ENCODE measurements around the gene CPT1C.

CPT1C gene

DNA sequence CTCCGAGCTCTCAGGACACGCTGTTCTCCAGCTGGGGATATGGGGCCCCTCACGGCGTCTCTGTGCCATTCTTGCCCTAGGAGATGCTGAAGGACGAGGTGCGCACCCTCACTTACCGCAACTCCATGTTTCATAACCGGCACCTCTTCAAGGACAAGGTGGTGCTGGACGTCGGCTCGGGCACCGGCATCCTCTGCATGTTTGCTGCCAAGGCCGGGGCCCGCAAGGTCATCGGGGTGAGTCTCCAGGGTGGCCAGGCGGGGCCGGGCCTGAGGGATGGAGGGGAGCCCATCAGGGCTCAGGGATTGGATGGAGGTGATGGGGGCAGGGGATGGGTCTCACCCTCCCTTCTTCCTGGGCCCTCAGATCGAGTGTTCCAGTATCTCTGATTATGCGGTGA, 9.1 kb upstream of the CPT1C start:
- no peak for DNase-seq (ENCODE audit: low read depth)

DNA sequence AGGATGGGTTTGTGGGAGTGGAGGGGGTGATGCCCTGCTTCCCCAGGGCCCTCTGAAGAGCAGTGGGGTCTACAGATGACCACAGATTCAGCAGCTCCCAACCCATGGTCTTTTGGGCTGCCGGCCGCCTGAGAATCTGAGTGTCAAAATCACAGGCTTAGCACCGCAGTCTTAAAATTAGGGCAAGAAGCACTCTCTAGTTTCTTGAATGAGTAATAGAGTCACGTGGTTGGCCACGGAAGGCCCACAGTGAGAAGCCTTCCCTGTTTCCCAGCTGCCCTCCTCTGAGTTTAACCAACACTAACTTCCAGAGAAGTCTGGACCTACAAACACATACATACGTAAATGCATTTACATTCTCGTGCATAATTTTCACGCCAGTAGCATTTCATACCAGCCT, 8.6 kb upstream of the CPT1C start:
- DNase-seq (ENCODE audit: low read depth): no peak

DNA sequence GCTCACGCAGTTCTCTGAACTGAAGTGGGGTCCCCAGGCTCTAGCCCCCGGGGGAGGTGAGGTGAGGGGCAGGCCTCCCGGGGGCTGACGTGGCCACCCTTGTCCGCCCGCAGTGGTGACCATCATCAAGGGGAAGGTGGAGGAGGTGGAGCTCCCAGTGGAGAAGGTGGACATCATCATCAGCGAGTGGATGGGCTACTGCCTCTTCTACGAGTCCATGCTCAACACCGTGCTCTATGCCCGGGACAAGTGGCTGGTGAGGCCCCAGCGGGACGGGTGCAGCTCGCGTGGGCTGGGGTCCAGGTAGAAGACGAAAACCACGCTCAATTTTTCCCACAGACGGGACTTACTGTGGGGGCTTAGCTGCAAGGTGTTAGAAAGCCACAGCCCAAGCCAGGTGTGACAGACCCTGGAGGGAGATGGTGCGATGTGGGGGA, 7.1 kb upstream of the CPT1C start:
- no peak for DNase-seq (ENCODE audit: low read depth)

DNA sequence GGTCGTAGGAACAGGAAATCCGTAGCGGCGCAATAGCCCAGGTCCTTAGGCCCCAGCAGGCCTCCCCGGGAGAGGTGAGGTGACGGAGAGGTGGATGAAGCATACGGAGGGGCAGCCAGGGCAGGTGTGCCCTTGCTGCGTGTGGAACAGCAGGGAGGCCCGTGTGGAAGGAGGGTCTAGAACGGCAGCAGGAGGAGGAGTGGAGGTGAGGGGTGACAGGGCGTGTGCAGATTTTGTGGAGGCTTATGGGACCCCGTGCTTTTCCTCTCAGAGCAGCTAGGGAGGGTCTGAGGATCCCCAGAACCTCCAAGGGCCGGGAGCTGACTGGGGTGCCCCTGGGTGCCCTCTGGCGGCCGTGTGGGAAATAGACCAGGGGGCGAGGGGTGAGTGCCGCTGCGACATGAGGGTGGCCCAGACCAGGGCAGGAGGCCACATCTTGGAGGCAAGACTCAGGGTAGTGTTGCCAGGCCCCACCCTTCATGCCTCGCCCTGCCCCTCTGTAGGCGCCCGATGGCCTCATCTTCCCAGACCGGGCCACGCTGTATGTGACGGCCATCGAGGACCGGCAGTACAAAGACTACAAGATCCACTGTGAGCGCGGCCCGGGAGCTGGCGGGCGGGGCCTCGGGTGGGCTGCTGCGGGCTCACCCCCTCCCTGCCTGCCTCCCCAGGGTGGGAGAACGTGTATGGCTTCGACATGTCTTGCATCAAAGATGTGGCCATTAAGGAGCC, 6.5 kb upstream of the CPT1C start:
- DNase-seq (ENCODE audit: low read depth): no peak

DNA sequence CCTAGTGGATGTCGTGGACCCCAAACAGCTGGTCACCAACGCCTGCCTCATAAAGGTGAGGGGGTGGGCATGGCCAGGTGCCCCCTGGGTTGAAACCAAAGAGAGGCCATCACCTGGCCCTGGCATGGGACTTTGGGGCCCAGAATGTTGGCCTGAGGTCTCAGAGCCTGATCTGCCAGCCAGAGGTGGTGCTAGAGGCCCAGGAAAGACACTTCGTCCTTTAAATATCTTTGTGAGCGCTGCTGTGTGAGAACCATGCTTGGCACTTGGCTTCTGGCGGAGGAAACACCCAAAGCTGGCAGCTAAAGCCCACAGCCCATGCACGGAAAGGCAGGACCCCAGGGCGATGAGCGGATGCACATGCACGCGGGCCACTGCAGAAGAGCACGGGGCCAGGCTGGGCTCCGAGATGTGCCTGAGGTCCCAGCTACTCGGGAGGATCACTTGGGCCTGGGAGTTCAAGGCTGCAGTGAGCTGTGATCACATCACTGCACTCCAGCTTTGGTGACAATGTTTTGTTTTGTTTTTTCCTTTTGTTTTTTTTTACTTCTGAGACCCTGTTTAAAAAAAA, 5.8 kb upstream of the CPT1C start:
- DNase-seq (ENCODE audit: low read depth): no peak

DNA sequence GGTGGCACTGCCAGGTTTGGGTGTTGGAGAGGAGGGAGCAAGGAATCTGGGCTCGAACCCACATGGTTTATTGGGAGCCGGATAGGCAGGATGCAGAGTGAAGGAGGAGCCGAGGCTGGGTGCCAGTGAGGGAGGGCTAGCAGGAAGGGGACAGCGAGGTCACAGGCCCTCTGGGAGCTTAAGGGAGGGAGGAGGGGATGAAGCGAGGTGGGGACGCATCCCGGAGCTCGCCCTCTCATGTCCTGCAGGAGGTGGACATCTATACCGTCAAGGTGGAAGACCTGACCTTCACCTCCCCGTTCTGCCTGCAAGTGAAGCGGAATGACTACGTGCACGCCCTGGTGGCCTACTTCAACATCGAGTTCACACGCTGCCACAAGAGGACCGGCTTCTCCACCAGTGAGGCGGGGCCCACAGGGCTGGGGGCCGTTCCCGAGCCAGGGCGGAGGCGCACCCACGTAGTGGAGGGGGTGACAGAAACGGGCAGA, 5.0 kb upstream of the CPT1C start:
- DNase-seq (ENCODE audit: low read depth): no peak

DNA sequence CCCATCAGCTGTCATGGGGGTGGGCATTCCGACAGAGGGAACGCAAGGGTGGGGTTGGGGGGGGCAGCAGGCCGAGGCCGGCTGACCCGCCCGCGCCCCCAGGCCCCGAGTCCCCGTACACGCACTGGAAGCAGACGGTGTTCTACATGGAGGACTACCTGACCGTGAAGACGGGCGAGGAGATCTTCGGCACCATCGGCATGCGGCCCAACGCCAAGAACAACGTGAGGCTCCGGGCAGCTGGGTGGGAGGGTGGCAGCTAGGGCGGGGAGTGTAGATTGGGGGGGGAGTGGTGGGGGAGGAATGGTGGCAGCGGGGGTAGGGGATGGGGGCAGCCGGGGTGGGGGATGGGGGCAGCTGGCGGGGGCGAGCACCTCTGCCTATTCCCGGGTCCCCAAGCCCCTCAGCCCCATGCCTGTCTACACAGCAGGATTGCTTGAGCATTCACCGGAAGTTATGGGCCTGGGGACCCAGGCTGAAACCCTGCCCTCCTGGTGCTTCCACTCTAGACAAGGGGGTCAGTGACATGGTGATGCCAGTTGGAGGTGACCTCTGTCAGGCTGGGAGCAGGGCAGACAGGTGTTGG, 4.3 kb upstream of the CPT1C start:
- no peak for DNase-seq (ENCODE audit: low read depth)

DNA sequence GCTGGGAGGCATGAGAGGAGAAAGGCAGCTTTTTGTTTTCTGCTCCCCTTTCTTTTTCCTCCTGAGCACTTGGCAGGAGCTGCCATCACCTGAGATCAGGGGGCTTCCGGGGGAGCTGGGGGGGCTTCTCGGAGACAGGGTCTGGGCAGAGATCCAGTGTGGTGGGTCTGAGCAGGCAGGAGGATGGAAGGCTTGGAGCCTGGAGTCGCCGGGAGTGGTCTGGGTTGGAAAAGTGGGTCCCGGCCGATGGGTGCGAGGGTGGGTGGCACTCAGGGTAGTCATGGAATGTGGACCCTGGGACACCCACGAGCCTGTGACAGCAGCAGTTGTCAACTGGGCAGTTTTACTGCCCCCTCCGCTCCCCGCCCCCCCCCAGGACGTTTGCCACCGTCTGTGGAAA, 3.8 kb upstream of the CPT1C start:
- DNase-seq (ENCODE audit: low read depth): no peak

DNA sequence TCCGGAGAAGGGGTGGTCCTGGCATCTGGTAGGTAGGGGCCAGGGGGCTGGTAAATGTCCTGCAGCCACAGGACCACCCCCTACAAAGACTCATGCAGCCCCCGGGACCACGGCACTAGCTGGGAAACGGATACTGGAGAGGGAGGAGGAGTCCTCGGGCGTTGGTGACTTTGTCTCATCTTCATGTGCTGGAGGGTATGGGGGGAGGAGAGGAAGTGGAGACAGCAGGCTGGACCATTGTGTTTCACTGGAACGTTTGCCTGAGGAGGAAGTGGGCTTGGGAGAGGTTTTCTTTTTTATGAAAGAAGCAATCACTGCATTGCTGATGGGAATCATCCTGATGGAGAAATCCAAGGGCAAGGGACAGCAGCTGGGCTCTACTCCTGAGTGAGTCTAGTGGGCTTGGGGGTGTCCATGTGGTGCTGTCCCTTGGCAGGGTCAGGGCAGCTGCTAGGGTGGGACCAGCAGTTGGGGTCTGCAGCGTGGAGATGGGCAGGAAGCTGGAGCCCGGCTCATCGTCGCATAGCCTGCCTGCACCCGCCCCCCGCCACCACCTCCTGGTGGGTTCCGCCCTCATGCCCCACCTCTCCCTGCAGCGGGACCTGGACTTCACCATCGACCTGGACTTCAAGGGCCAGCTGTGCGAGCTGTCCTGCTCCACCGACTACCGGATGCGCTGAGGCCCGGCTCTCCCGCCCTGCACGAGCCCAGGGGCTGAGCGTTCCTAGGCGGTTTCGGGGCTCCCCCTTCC, 3.2 kb upstream of the CPT1C start:
- no peak for DNase-seq (ENCODE audit: low read depth)

DNA sequence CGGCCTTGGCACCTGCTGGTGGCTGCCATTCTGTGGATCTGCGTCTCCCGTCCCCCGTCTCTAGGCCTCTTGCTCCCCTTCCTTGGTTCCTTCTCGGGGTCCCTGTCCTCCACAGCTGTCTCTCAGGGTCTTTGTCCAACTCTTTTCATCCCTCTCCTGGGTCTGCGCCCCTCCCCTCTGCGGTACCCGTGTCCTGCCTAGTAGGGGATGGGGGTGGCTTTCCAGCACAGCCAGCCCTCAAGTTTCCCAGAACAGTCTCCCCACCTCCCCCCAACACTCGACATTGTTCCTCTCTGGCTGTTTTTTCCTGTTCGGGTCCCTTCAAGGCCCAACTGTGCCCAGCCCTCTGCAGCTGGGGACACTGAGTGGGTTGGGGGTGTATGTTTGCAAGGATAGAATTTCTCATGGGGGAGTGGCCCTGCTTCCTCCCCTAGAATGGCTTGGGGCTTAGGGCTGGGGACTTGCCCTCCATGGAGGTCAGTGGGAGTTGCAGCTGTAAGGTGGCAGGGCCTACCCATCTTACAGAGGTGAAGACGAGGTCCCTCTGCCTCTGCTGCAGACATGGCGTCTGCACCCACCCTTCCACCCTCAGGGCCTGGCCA, 2.3 kb upstream of the CPT1C start:
- no peak for DNase-seq (ENCODE audit: low read depth)

DNA sequence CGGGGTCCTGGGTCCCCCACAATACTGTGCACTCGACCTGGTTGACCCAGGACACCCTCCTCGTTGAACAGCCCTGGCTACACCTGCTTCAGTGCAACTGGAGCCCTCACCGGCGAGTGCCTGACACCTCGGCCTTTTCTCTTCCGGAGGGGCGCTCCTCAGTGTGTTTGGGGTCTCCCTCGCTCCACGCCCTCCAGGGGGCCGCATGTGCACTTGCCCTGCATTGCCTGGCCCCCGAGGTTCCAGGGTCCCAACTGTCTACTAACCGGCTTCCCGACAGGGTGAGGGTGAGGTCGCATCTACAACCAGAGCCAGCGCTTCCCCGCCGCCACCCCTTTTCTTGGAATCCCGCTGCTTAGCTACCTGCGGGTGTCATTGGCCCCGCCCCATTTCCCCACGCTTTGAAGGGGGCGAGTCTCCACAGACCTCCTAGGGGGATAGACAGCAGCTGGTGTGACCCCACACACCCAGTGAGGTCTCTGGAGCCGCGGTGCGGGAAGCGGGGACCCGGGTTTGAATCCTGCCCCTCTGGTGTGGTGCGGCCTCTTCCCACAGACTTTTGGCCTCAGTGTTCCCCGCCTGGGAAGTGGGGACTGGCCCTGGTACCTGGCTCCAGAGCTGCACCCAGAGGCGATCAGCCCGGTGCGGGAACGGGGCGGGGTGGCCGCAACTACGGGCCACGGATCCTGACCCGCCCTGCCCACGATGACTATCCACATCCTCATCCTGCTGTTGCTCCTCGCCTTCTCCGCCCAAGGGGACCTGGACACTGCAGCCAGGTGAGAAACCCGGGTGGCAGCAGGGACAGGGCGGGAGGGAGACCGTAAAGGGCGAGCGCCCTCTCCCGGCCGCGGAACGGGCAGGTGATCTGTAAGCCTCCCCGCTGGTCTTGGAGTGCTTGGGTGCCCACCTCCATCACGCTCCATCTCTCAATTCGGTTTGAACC, 1.5 kb upstream of the CPT1C start, which contains the start of gene ADM5:
ADM5 (plus strand) TSS at position 462 of the 946 bp plus-strand sequence; CDS start at position 706, 244 bp downstream.
- no peak for DNase-seq (ENCODE audit: low read depth)

DNA sequence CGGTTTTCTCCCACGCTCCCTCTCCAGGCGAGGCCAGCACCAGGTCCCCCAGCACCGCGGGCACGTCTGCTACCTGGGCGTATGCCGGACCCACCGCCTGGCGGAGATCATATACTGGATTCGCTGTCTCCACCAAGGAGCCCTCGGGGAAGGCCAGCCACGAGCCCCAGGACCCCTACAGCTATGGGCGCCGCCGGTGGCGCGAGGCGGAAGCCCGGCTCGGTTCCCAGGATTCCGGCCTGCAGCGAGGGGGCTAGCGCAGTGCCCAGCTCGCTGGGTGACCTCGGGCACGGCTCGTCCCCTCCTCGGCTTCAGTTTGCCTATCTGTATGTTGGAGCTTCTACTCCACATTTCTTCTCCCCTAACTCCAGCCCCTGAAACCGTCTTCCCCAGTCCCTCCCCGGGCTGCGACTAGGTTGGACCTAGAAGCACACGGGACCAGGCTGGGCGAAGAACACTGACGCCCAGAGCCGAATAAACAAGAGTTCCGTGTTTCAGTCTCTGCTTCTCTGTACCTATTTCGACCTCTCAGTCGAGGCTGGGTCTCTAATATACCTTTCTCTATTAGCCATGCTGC, 749 bp upstream of the CPT1C start:
- no peak for DNase-seq (ENCODE audit: low read depth)

DNA sequence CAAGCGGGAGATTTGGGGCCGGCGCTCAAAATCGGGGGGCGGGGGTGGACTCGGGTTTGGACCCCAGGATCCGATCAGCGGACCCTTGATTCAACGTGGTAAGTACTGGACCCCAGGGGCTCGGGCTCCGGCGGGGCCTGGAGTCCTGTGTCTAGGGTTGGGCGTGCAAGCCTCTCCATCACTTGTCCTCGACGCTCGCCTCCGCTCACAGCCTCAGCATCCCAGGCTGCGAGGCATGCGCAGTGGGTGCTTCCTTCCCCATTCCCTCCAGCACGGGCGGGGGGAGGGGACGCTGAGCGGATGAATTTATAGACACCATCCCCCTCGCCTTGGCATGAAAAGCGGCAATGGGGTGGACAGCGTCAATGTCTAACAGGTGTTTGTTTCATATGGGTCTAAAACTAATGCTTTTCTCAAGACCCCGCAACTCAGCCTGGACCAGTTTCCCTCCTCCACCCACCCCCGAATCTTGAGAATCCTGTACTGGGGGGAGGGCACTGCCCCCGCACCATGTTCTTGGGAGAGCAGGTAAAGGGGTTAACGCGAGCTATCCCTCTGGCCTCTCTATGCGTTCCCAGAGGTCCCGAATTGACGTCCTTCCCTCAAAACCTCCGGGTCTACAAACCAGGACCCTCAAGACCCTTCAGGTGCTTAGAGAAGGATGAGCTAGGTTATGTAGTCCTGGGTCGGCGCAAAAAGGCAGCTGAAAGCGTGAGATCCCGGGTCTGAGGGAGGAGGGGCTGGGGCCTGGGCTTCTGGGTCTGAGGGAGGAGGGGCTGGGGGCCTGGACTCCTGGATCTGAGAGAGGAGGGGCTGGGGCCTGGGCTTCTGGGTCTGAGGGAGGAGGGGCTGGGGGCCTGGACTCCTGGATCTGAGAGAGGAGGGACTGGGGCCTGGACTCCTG, 579 bp downstream of the CPT1C start:
- no peak for DNase-seq (ENCODE audit: low read depth)

DNA sequence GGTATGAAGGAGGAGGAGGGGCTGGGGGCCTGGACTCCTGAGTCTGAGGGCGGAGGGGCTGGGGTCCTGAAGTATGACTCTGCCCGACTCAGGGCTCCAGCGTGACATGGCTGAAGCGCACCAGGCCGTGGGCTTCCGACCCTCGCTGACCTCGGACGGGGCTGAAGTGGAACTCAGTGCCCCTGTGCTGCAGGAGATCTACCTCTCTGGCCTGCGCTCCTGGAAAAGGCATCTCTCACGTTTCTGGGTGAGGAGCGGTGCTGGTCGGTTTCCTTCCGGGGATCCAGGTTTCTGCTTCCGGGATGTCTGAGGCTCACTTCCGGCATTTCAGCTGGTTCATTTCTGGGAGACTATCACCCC, 1.2 kb downstream of the CPT1C start:
- no peak for DNase-seq (ENCODE audit: low read depth)

DNA sequence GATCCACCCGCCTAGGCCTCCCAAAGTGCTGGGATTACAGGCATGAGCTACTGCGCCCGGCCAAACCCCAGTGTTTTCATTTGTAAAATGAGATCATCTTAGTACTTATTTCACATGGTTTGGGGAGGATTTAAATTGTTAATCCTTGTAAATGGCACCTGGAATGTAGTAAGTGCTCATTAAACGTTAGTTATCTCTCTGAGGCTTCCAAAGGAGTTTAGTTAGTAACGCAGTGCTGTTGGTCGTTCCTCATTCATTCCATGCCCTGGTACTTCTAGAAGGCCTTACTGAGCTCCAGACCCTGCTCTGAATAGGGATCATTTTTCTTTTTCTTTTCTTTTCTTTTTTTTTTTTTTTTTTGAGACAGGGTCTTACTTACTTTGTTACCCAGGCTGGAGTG, 5.2 kb downstream of the CPT1C start:
- DNase-seq (ENCODE audit: low read depth): no peak

DNA sequence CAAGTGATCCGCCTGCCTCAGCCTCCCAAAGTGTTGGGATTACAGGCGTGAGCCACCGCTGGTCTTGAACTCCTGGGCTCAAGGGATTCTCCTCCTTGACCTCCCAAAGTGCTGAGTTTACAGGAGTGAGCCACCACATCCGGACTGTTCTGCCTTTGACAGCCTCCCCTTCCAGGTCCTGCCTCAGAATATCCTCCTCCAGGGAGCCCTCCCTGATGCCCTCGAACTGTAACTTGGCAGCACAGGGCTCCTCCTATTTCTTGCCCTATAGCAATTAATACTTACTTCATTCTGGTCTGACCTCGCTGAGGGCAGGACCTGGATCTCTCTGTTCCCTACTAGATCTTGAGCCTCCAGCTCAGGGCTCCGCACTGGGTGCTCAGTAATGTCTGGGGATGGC, 5.9 kb downstream of the CPT1C start:
- DNase-seq (ENCODE audit: low read depth): no peak

DNA sequence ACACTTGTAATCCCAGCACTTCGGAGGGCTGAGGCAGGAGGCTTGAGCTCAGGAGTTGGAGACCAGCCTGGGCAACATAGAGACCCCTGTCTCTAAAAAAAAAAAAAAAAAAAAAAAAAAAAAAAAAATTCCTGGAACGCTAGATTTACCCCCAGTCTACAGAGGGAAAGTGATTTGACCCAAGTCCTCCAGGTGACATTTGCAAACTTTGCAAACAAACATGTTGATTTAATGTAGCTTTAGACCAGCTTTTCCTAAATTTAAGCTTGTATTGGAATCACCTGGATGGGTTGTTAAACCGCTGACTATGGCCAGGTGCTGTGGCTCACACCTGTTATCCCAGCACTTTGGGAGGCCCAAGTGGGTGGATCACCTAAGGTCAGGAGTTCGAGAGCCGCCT, 8.4 kb downstream of the CPT1C start:
- DNase-seq (ENCODE audit: low read depth): no peak

DNA sequence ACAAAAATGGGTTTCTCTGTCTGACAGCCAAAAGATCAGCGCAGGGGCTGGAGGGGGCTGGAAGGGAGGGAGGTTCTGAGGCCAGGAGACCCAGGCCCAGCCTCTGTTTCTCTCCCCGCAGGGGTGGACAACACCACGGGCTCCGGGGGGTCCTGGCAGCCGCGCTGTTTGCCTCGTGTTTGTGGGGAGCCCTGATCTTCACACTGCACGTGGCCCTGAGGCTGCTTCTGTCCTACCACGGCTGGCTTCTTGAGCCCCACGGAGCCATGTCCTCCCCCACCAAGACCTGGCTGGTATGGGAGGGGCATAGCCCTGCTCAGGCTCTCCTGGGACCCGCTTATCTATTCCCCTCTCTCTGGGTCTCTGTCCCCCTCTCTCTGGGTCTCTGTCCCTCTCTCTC, 9.6 kb downstream of the CPT1C start:
- DNase-seq (ENCODE audit: low read depth): no peak

DNA sequence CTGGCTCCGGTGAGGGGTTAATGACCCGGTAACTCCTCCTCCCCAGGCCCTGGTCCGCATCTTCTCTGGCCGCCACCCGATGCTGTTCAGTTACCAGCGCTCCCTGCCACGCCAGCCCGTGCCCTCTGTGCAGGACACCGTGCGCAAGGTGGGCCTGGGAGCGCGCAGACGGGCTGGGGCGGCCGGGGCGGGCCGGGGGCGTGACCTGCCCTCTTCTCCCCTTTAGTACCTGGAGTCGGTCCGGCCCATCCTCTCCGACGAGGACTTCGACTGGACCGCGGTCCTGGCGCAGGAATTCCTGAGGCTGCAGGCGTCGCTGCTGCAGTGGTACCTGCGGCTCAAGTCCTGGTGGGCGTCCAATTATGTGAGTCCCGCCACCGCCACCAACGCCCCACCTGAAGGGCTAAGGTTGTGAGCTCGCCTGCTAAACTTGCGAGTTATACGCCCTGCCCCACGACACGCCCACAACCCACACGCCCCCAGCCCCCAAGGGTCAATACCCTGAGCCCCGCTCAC, 10.4 kb downstream of the CPT1C start:
- no peak for DNase-seq (ENCODE audit: low read depth)

All from stimulated activated CD8-positive, alpha-beta memory T cell treated with anti-CD3 and anti-CD28 coated beads, Interleukin-15, amount 100 ng/mL, for 24 hours (primary cell).